GM15510 (cell line): ENCODE data around the gene SLC1A7.

Experiments
- POLR2A ChIP-seq: IDR thresholded peaks from 3 replicates; pipeline ENCODE4 v1.6.1; 2011; ENCODE audit warnings: borderline replicate concordance; ENCODE audit not compliant: insufficient read length; ENCODE audit errors: extremely low read depth

SLC1A7 gene

GRCh38 chr1:53145942-53146708 is 3.7 kb upstream of the SLC1A7 start:
- TF ChIP-seq POLR2A: no peak

- no peak for TF ChIP-seq POLR2A
Measured at GRCh38 chr1:53145619-53145941, 3.1 kb upstream of the SLC1A7 start.

GRCh38 chr1:53145051-53145600 is 2.7 kb upstream of the SLC1A7 start:
- TF ChIP-seq POLR2A: no peak

GRCh38 chr1:53144201-53144600 is 1.8 kb upstream of the SLC1A7 start:
- no peak for TF ChIP-seq POLR2A

- TF ChIP-seq POLR2A: no peak
Measured at GRCh38 chr1:53143527-53143926, 1.1 kb upstream of the SLC1A7 start.

GRCh38 chr1:53141487-53142055 is 867 bp downstream of the SLC1A7 start:
- no peak for TF ChIP-seq POLR2A

GRCh38 chr1:53140451-53140850 is 2.0 kb downstream of the SLC1A7 start:
- TF ChIP-seq POLR2A: no peak

- no peak for TF ChIP-seq POLR2A
Measured at GRCh38 chr1:53139951-53140361, 2.5 kb downstream of the SLC1A7 start.

GRCh38 chr1:53138991-53139884 is 3.2 kb downstream of the SLC1A7 start:
- no peak for TF ChIP-seq POLR2A

- TF ChIP-seq POLR2A: no peak
Measured at GRCh38 chr1:53137729-53138128, 4.7 kb downstream of the SLC1A7 start.

- no peak for TF ChIP-seq POLR2A
Measured at GRCh38 chr1:53135735-53136114, 6.7 kb downstream of the SLC1A7 start.

- TF ChIP-seq POLR2A: no peak
Measured at GRCh38 chr1:53134961-53135734, 7.3 kb downstream of the SLC1A7 start.

GRCh38 chr1:53134042-53134485 is 8.4 kb downstream of the SLC1A7 start:
- no peak for TF ChIP-seq POLR2A

GRCh38 chr1:53133261-53134041 is 9.0 kb downstream of the SLC1A7 start:
- no peak for TF ChIP-seq POLR2A

- TF ChIP-seq POLR2A: no peak
Measured at GRCh38 chr1:53132176-53132575, 10.3 kb downstream of the SLC1A7 start.

GRCh38 chr1:53131590-53131938 is 10.9 kb downstream of the SLC1A7 start:
- TF ChIP-seq POLR2A: no peak
